Measurements from ENCODE around the gene NR0B1.

The NR0B1 gene

GRCh38 chrX:30301208-30301607 lies 8.0 kb downstream of the NR0B1 start:
- FAIRE-seq (no peak), DNase-seq (ENCODE audit: insufficient read length, low spot score) (no peak)
- no peak for TF ChIP-seq CTCF (IDR thresholded peaks at IDR 0.05; ENCODE audit: insufficient read depth, missing control alignments)

DNA sequence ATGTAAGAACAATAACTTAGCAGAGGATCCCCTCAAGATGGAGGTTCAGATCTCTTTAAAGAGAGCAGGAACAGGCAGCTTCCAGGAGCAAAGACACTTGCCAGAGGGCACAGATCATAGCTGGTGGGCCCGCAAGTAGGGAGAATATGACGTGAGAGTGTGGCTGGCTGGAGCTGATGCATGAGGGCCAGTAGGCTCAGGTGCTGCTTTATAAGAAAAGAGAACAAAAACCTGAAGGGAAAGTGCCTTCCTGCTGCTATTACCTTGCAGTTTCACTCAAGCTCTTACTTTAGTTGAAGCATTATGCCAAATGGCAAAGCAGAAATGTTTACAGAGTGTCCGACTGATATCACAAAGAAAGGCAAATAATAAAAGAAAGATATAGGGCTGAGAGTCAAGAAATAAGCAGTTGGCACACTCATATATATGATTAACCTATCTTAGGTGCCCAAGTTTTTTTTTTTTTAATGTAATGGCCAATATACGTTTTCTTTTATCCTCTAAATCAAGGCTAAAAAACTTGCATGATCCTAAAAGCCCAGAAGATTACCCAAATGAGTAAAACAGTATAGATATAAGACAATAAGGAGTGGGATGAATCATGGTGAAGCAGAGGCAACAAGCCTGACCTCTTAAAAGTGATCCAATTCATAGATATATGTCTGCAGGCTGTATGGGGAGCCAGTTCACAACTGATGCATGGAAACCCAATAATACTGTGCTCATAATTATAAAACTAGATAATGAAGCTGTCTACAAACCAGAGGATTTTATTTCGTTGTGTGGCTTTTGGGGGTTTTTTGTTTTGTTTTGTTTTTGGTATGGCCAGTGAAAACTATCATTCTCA lies 12.6 kb downstream of the NR0B1 start:
- FAIRE-seq: no peak
- no peak for TF ChIP-seq CTCF (IDR thresholded peaks at IDR 0.05; ENCODE audit: insufficient read depth, missing control alignments)
- no peak for DNase-seq (ENCODE audit: insufficient read length, low spot score)

DNA sequence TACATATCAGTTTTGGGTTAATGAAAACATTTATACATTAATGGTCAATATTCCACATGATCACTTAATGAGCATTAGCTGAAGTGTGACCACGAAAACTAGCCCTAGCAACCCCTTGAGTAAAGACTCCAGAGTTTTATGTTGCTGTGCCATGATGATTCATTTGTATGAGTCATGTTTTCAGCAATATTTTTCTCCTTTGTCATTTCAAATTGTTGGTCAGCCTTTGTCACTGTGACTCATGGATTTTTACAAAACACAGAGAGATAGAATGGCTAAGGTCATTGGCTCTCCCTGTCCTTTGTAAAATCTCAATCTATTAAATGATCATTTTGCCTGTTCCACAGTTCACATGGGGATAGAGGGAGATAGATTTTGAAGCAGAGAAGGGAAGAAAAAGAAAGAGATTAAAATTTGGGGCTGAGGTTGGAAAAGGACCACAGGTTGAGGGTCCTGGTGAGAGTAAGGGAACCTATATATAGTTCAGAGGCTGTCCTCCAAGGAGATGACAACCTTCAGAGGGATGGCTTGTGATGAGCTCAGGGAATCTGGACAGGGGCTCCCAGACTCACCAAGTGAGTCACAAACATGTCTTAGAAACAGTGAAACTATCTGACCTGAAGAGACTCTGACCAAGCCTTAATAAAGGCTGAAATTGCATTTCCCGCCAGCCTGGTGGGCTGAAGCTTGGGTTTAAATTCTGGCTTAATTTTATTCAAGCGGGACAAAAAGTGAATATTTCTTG lies 25.6 kb downstream of the NR0B1 start:
- FAIRE-seq (no peak), DNase-seq (ENCODE audit: insufficient read length, low spot score) (no peak)
- no peak for TF ChIP-seq CTCF (IDR thresholded peaks at IDR 0.05; ENCODE audit: insufficient read depth, missing control alignments)

GRCh38 chrX:30282527-30282926 lies 26.7 kb downstream of the NR0B1 start:
- TF ChIP-seq CTCF (IDR thresholded peaks at IDR 0.05; ENCODE audit: insufficient read depth, missing control alignments): no peak
- DNase-seq (ENCODE audit: insufficient read length, low spot score): no peak
- no peak for FAIRE-seq

GRCh38 chrX:30280428-30280827 lies 28.8 kb downstream of the NR0B1 start:
- TF ChIP-seq CTCF (IDR thresholded peaks at IDR 0.05; ENCODE audit: insufficient read depth, missing control alignments): no peak
- FAIRE-seq (no peak), DNase-seq (ENCODE audit: insufficient read length, low spot score) (no peak)

GRCh38 chrX:30278365-30278764 lies 30.8 kb downstream of the NR0B1 start:
- no peak for FAIRE-seq
- no peak for DNase-seq (ENCODE audit: insufficient read length, low spot score)
- no peak for TF ChIP-seq CTCF (IDR thresholded peaks at IDR 0.05; ENCODE audit: insufficient read depth, missing control alignments)

GRCh38 chrX:30275498-30275897 lies 33.7 kb downstream of the NR0B1 start:
- no peak for TF ChIP-seq CTCF (IDR thresholded peaks at IDR 0.05; ENCODE audit: insufficient read depth, missing control alignments)
- DNase-seq (ENCODE audit: insufficient read length, low spot score) (no peak), FAIRE-seq (no peak)

Data from D721Med (cell line).